Hematopoietic multipotent progenitor cell treated with erythropoietin and hydrocortisone succinate and interleukin-3 and kit ligand, for 15 days (in vitro differentiated cells): ENCODE measurements around the gene STAG1.
"Not testable (repeated sequence)": the region's sequence is repeated elsewhere in the genome, so short reads cannot be mapped to it uniquely, and the experiment has no call there.

Source experiments
- DNase-seq: peaks from one replicate; pipeline ENCODE4 v3.0.0-alpha.2; 2015; ENCODE audit warnings: low spot score

The STAG1 gene

DNA sequence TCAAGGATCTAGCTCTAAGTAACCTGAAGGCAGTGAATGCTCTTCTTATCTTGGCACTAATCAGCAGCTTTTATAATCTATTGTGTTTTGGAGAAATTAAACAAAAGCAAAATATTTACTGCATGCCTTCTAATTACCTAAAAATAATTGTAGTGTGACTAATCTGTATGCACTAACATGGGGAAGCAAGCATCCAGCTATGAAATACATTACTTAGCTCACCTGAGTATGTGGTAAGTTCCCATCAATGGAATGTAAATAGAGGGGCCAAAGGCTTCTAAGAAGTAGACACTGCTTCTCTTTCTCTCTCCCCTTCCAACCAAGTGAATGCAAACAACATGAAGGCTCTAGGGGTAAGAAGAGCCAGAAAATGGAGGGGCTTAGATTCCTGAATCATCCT, 165.6 kb downstream of the STAG1 start:
- no peak for DNase-seq

- DNase-seq: no peak
Observed at GRCh38 chr3:136584728-136585127, 167.4 kb downstream of the STAG1 start.

GRCh38 chr3:136583823-136584222, 168.4 kb downstream of the STAG1 start:
- DNase-seq: no peak

- DNase-seq: no peak
Observed at GRCh38 chr3:136577791-136578190, 174.4 kb downstream of the STAG1 start.

GRCh38 chr3:136576279-136577009, 175.7 kb downstream of the STAG1 start:
- DNase-seq: no peak

DNA sequence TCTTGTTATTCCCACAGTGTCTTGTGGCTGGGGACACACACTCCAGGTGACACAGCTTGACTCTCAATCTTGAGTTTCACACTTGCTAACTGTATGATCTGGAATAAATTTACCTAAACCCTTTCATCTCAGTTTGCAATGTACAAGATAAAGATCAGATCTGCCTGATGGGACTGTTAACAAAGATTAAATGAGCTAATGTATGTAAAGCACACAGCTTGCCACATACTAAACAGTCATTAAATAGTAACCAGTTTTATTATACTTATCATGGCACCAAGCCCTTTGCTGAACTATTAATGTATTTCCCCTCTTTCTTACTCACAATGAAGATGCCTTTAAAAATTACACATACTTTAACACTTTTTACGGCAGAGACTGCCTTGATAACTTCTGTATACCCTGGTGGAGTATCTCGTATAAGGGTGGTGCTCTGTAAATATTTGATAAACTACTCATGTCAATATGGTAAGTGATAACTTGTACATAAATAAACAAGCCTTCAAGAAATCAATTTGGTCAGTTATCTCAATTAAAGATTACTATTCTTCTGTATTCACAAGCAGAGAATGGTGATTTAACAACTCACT, 184.5 kb downstream of the STAG1 start:
- DNase-seq: no peak

- DNase-seq: not testable (repeated sequence)
Observed at GRCh38 chr3:136564962-136565361, 187.2 kb downstream of the STAG1 start.

DNA sequence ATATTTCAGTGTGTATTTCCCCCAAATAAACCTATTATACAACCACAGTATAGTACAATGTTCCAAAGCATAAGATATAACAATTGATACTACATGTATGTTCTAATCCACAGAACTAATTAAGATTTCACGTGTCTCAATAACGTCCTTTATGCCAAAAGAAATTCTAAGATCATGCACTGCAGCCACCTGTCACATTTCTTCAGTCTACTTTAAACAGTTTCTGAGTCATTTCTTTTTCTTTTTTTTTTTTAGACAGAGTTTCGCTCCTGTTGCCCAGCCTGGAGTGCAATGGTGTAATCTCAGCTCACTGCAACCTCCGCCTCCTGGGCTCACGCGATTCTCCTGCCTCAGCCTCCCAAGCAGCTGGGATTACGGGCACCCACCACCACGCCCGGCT, 190.2 kb downstream of the STAG1 start:
- no peak for DNase-seq

- no peak for DNase-seq
Observed at GRCh38 chr3:136559896-136560295, 192.3 kb downstream of the STAG1 start.

- not testable (repeated sequence) for DNase-seq
Observed at GRCh38 chr3:136549461-136549860, 202.7 kb downstream of the STAG1 start.

GRCh38 chr3:136547293-136547692, 204.9 kb downstream of the STAG1 start:
- no peak for DNase-seq

DNA sequence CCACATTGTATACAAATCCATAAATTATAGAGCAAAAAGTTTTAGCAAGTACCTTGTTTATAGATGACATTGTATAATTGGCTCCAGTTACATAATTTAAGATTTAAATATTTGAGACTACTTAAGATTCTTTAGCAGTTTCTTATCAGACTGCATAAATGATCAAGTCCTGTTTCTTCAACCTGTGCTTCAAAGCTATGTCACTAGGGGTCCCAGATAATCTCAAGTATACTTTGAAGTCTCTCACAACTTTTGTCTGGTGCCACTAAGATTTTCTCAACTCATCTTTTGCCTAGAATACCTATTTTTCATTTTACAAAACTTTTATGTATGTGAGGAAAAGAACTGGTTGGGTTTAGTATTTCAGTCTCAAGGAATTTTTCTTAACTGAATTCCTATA, 205.5 kb downstream of the STAG1 start:
- no peak for DNase-seq

GRCh38 chr3:136545664-136546268, 206.4 kb downstream of the STAG1 start:
- DNase-seq: no peak

DNA sequence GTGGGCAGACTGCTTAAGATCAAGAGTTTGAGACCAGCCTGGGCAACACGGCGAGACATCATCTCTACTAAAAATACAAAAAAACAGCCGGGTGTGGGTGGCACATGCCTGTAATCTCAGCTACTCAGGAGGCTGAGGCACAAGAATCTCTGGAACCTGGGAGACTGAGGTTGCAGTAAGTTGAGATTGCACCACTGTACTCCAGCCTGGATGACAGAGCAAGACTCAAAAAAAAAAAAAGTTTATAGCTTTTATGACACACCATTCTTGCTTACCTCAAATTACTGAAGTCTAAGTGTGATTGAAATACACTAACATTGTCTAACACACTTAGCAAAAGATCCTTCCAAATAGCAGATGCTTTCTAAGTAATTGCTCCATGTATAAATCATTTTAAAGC, 207.6 kb downstream of the STAG1 start:
- DNase-seq: no peak

- no peak for DNase-seq
Observed at GRCh38 chr3:136543385-136543784, 208.8 kb downstream of the STAG1 start.

- DNase-seq: no peak
Observed at GRCh38 chr3:136535906-136536305, 216.3 kb downstream of the STAG1 start.

DNA sequence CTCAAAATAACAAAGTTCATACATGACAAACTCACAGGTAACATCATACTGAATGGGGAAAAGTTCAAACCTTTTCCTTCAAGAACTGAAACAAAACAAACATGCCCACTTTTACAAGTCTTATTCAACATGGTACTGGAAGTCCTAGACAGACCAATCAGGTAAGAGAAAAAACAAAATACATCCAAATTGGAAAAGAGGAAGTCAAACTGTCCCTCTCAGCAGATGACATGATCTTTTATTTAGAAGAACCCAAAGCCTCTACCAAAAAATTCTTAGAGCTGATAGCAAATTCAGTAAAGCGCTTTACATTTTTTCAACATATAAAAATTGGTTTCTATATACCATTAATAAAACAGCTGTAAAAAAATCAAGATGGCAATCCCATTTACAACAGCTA, 219.4 kb downstream of the STAG1 start:
- no peak for DNase-seq

DNA sequence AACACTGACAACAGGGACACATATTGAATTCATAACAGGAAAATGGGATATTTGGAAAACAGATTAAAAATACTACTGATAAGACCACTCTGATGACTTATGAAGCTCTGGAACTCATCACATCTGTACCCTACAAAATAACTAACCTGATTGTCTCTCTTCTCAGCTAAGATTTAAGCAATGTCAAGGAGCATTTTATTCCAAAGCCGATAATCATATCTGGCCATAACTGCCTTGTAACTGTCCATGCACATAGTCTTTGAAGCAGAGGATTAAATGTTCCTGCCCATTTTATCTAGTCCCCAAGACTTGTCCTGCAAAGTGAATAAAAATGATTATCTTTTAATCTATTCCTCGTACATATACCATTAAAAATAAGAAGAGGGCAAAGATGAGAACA, 234.1 kb downstream of the STAG1 start:
- no peak for DNase-seq

DNA sequence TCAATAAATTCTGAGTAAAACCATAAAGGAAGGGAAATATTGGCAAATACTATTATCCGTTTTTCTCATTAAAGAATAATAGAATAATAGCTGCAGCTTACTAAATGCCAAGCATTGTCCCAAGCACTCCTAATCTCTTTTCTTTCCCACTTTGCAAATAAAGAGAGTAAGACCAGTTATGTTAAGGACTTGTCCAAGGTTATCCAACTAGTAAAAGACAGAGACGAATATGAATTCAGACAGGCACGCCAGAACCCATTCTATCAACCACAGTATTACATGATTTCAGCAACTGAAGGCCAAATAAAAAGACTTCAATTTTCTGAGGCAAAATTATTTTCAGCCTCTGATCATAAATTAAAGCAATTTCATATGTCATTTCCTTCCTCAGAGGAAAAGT, 235.5 kb downstream of the STAG1 start:
- no peak for DNase-seq

- no peak for DNase-seq
Observed at GRCh38 chr3:136516095-136516494, 236.1 kb downstream of the STAG1 start.

DNA sequence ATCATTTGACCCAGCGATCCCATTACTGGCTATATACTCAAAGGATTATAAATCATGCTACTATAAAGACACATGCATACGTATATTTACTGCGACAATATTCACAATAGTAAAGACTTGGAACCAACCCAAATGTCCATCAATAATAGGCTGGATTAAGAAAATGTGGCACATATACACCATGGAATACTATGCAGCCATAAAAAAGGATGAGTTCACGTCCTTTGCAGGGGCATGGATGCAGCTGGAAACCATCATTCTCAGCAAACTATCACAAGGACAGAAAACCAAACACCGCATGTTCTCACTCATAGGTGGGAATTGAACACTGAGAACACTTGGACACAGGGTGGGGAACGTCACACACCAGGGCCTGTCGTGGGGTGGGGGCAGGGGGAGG, 237.6 kb downstream of the STAG1 start:
- not testable (repeated sequence) for DNase-seq

GRCh38 chr3:136513367-136513766, 238.8 kb downstream of the STAG1 start:
- DNase-seq: no peak

- no peak for DNase-seq
Observed at GRCh38 chr3:136512381-136512780, 239.8 kb downstream of the STAG1 start.

DNA sequence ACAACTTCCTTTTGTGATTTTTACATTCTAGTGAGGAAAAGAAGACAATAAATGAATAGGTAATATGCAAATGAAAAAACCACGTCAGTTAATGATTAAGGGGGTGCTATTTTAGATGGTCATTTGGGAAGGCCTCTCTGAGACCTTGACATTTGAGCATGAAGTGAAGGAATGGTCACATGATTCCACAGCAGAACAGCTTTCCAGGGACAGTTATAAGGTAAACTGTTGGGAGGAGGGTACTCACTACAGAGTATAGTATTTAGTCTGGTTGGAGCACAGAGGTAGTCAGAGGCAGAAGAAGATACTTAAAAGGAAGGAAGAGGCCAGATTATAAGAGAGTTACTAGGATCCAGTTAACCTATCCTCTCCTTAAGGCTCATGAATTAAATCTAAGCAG, 246.5 kb downstream of the STAG1 start:
- no peak for DNase-seq
